ENCODE results near the gene ZKSCAN3.
"Not testable (repeated sequence)": the region's sequence is repeated elsewhere in the genome, so short reads cannot be mapped to it uniquely, and the experiment has no call there.

The ZKSCAN3 gene

DNA sequence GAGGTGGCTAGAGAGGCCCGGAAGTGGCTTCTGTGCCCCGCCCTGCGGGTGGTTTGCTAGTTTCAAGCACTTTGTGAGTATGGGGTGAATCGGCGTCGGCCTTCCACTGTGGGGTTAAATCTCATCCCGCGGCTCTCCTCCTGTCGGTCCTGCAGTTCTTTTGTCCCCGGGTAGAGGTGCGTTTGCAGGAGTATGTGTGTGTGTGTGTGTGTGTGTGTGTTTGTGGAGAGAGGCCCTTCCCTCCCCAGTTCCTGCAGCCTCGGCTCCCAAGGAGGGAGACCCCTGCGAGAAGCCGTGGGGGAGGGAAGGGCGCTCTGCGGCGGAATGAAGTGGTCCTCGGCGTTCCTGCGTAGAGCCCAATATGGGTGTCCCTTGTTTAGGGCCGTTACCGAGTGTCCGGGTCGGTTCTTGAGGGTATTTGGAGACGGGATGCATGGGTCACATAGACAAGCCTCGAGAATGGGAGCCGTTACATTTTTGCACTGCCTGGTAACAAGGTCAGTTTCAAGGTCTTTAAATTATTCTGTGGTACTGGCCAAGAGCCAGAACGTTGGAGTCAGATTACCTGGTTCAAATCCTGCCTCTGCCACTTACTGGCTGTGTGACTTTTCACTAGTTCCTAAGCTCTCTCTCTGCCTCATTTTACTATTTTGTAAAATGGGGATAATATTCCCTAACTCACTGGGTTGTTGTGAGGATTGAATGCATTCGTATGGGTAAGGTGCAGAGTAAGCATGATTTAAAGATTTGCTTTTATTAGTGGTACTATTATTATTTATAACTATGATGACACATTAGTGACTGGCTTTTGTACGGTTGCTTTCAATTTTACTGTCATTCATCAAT is at the start of gene ZKSCAN3:
TSS of gene ZKSCAN3 (plus strand) at position 56 of the 846 bp plus-strand sequence. CDS start 9,640 bp downstream, outside the sequence.
- peak within 1 kb of the TSS; percentile 64 for H3K4me3 ChIP-seq (ENCODE audit: low read length)
- DNase-seq (ENCODE audit: low read depth): peak; percentile 86
- TF ChIP-seq, protein P1, sequence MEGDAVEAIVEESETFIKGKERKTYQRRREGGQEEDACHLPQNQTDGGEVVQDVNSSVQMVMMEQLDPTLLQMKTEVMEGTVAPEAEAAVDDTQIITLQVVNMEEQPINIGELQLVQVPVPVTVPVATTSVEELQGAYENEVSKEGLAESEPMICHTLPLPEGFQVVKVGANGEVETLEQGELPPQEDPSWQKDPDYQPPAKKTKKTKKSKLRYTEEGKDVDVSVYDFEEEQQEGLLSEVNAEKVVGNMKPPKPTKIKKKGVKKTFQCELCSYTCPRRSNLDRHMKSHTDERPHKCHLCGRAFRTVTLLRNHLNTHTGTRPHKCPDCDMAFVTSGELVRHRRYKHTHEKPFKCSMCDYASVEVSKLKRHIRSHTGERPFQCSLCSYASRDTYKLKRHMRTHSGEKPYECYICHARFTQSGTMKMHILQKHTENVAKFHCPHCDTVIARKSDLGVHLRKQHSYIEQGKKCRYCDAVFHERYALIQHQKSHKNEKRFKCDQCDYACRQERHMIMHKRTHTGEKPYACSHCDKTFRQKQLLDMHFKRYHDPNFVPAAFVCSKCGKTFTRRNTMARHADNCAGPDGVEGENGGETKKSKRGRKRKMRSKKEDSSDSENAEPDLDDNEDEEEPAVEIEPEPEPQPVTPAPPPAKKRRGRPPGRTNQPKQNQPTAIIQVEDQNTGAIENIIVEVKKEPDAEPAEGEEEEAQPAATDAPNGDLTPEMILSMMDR (IDR thresholded peaks at IDR 0.05; ENCODE audit: insufficient read depth, low read depth, low read length, missing control alignments): no peak

DNA sequence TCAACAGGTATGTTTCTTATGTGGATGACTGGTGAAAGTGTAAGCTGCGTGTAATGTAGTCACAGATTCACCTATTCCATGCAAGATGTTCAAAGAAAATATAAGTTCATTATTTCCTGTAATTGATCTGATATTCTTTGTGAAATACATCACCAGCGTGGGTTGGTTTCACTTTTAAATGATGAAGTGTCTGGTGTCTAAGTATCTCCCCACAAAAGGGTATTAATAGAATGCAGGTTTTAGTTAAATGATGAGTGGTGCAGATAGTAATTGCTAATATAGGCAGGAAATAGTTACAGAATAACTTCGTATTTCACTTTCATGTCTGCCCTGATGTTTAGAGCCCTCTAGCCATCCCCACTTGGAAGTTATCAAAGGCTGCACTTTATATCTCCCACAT is 46.2 kb upstream of the ZKSCAN3 start:
- TF ChIP-seq, protein P1 (IDR thresholded peaks at IDR 0.05; ENCODE audit: insufficient read depth, low read depth, low read length, missing control alignments): no peak
- no peak overlapping the region for H3K4me3 ChIP-seq (ENCODE audit: low read length)
- no peak for DNase-seq (ENCODE audit: low read depth)

DNA sequence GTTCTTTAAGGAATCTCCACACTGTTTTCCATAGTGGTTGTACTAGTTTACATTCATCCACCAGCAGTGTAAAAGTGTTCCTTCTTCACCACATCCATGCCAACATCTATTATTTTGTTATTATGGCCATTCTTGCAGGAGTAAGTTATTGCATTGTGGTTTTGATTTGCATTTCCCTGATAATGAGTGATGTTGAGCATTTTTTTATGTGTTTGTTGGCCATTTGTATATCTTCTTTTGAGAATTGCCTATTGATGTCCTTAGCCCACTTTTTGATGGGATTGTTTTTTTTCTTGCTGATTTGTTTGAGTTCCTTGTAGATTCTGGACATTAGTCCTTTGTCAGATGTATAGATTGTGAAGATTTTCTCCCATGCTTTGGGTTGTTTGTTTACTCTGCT is 43.4 kb upstream of the ZKSCAN3 start:
- H3K4me3 ChIP-seq (ENCODE audit: low read length); DNase-seq (ENCODE audit: low read depth): not testable (repeated sequence)

DNA sequence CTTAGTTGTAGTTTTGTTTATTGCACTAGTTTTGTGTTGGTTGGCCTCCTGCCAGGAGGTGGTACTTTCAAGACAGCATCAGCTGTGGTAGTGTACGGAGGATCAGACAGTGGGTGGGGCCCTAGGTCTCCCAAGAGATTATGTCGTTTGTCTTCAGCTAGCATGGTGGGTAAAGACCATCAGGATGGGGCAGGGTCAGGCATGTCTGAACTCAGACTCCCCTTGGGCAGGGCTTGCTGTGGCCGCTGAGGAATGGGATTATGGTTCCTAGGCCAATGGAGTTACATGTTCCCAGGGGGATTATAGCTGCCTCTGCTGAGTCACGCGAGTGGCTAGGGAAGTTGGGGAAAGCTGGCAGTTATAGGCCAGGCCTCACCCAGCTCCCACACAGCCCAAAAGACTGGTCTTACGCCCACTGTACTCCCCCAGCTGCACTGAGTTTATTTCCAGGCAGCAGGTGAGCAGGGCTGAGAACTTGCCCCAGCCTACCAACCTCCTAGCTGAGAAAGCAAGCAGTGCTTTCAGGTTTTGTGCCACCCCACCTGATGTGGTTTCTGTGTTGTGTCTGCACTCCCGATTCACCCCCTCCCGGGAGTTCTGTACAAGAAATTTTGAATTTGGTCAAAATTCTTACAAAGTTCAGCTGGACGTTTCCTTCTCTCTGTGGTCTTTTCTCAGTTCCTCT is 38.5 kb upstream of the ZKSCAN3 start:
- TF ChIP-seq, protein P1 (IDR thresholded peaks at IDR 0.05; ENCODE audit: insufficient read depth, low read depth, low read length, missing control alignments): no peak
- DNase-seq (ENCODE audit: low read depth): peak; percentile 64
- H3K4me3 ChIP-seq (ENCODE audit: low read length): no peak overlapping the region

DNA sequence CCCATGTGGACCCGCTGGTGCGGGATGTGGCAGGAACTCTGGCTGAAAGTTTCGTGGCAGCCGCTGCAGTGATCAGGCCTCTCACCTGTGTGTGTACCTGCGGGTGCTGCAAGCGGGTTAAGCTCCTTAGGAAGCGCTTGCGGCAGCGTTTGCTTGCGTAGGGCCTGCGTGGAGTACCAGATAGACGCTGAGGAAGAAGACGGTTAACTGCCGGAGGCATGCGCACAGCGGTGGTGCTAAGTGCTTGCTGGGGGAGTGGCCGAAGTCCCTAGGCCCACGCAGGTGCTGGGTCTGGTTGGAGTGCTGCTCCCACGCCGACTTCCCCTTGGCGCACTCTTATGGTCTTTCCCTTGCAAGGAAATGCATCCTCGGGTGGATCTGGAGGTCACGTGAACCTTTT is 36.8 kb upstream of the ZKSCAN3 start:
- TF ChIP-seq, protein P1 (IDR thresholded peaks at IDR 0.05; ENCODE audit: insufficient read depth, low read depth, low read length, missing control alignments): no peak
- no peak for DNase-seq (ENCODE audit: low read depth)
- H3K4me3 ChIP-seq (ENCODE audit: low read length): no peak overlapping the region

DNA sequence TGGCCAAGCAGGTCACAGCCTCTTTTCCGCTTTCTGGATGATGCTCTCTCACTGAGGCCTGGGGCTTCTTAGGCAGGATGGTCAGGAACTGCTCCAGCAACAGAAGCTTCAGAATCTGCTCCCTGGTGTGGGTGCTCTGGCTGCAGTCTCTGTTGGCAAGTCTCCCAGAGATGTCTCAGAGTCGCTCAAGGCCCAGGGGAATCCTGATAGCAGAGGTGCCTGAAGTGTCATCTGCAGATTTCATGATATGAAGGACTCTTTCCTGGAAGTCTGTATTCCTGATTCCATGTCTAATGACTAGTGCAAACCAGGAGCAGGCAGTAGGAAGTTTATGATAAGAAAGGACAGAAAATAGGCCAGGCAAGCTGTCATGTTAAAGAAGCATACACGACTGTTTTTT is 34.1 kb upstream of the ZKSCAN3 start:
- H3K4me3 ChIP-seq (ENCODE audit: low read length): no peak overlapping the region
- DNase-seq (ENCODE audit: low read depth): no peak
- TF ChIP-seq, protein P1 (IDR thresholded peaks at IDR 0.05; ENCODE audit: insufficient read depth, low read depth, low read length, missing control alignments): no peak

DNA sequence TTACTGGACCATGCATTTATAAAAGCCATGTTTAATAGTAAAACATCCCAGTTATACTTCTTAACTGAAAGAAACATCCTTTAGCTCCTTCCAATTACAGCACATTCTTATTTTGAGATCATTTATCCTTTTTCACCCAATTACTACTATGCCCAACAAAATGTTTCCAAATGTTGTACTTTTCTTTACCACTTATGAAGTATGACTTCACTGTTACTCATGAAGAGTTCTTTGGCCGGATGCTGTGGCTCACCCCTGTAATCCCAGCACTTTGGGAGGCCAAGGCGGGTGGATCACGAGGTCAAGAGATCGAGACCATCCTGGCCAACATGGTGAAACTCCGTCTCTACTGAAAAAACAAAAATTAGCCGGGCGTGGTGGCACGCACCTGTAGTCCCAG is 31.9 kb upstream of the ZKSCAN3 start:
- DNase-seq (ENCODE audit: low read depth); H3K4me3 ChIP-seq (ENCODE audit: low read length): not testable (repeated sequence)

DNA sequence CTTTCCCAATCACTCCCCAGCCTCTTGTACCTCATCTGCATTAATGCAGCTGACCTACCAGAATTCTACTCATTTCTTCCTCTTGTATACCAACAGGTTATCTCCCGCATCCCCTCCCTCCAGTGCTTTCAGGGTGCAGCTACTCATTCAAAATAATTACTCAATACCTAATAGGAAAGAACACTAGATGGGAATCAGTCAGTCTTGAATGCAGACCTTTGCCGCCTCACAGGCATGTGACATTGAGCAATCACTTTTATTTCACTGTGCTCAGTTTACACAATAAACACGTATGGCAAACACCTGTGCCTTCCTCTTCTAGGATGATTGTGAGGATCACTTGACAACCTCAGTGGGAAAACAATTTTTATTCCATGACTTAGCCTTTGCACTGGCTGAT is 27.1 kb upstream of the ZKSCAN3 start:
- no peak overlapping the region for H3K4me3 ChIP-seq (ENCODE audit: low read length)
- no peak for DNase-seq (ENCODE audit: low read depth)
- TF ChIP-seq, protein P1 (IDR thresholded peaks at IDR 0.05; ENCODE audit: insufficient read depth, low read depth, low read length, missing control alignments): no peak

Measured in epithelial cell of esophagus (primary cell).